IMR-90 (cell line): ENCODE data around the gene CCDC97.

ENCODE experiments used
- BHLHE40 ChIP-seq: fragments of 150-350 bp; IDR thresholded peaks from 2 replicates; pipeline ENCODE4 v1.6.1; 2016; ENCODE audit warnings: mild to moderate bottlenecking, low read depth, low read length
- MAFK ChIP-seq: IDR thresholded peaks from 2 replicates; pipeline ENCODE4 v1.6.1; 2012; ENCODE audit warnings: low read depth, low read length, improper control_type of control experiment
- MAZ ChIP-seq: IDR thresholded peaks from 2 replicates; pipeline ENCODE4 v1.6.1; 2012; ENCODE audit warnings: low read depth, mild to moderate bottlenecking, low read length, improper control_type of control experiment, moderate library complexity, borderline replicate concordance
- POLR2A ChIP-seq: IDR thresholded peaks from 2 replicates; pipeline ENCODE4 v1.6.1; 2012; ENCODE audit warnings: mild to moderate bottlenecking, low read depth, low read length
- RCOR1 ChIP-seq: IDR thresholded peaks from 2 replicates; pipeline ENCODE4 v1.6.1; 2012; ENCODE audit warnings: mild to moderate bottlenecking, low read length, improper control_type of control experiment; ENCODE audit not compliant: insufficient replicate concordance
- RFX5 ChIP-seq: IDR thresholded peaks from 2 replicates; pipeline ENCODE4 v1.8.0; 2012; ENCODE audit warnings: low read depth, mild to moderate bottlenecking, low read length, moderate library complexity
- TF ChIP-seq, protein P1 (sequence below): conservative IDR thresholded peaks from 2 replicates; pipeline ENCODE4 v1.5.1; 2012; ENCODE audit warnings: mild to moderate bottlenecking, low read depth, low read length, improper control_type of control experiment
- TF ChIP-seq, protein P2 (sequence below): fragments of 150-350 bp; IDR thresholded peaks from 2 replicates; pipeline ENCODE4 v1.6.1; 2017; ENCODE audit warnings: mild to moderate bottlenecking, antibody characterized with exemption, low read length, low read depth

GRCh38 chr19:41310033-41310831 lies at the start of gene CCDC97:
- TF ChIP-seq, protein P1, sequence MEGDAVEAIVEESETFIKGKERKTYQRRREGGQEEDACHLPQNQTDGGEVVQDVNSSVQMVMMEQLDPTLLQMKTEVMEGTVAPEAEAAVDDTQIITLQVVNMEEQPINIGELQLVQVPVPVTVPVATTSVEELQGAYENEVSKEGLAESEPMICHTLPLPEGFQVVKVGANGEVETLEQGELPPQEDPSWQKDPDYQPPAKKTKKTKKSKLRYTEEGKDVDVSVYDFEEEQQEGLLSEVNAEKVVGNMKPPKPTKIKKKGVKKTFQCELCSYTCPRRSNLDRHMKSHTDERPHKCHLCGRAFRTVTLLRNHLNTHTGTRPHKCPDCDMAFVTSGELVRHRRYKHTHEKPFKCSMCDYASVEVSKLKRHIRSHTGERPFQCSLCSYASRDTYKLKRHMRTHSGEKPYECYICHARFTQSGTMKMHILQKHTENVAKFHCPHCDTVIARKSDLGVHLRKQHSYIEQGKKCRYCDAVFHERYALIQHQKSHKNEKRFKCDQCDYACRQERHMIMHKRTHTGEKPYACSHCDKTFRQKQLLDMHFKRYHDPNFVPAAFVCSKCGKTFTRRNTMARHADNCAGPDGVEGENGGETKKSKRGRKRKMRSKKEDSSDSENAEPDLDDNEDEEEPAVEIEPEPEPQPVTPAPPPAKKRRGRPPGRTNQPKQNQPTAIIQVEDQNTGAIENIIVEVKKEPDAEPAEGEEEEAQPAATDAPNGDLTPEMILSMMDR: no peak
- TF ChIP-seq, protein P2, sequence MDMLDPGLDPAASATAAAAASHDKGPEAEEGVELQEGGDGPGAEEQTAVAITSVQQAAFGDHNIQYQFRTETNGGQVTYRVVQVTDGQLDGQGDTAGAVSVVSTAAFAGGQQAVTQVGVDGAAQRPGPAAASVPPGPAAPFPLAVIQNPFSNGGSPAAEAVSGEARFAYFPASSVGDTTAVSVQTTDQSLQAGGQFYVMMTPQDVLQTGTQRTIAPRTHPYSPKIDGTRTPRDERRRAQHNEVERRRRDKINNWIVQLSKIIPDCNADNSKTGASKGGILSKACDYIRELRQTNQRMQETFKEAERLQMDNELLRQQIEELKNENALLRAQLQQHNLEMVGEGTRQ: peak; percentile 64
- peak; percentile 82 for TF ChIP-seq POLR2A
- TF ChIP-seq MAFK: no peak
- no peak for TF ChIP-seq RFX5
- TF ChIP-seq MAZ: peak; percentile 87; the same call in 1 of the 2 replicates
- no peak for TF ChIP-seq RCOR1
- peak; percentile 89 for TF ChIP-seq BHLHE40
